Measurements from ENCODE around the gene BLTP3B. TPM values are rescaled to one million over a fixed set of nuclear protein-coding genes. Genes with fewer than 3 reads are reported as not detected.

The BLTP3B gene
- total and polyA plus RNA-seq, 7 donors, result 9.3 to 36.8 (median 22.4) TPM

GRCh38 chr12:100158535-100158934 lies 15.9 kb upstream of the BLTP3B start:
- H3K4me3 ChIP-seq, result no peak overlapping the region
- ATAC-seq (no peak), DNase-seq (no peak)
- intact Hi-C loops (cut with DNase I), result loop anchor here in 1 of 2 donors (5.0 kb wide), 1 partner anchor 34 kb away; no protein-coding TSS in a partner anchor
- no peaks in the 10 kb centered on the region for H3K36me3 ChIP-seq (ENCODE audit: insufficient read depth in 1 of 2, low read depth in 1 of 2)
- no peaks in the 10 kb centered on the region for H3K9me3 ChIP-seq
- H3K4me1 ChIP-seq, result no peaks in the 10 kb centered on the region
- no peaks in the 10 kb centered on the region for H3K27me3 ChIP-seq (ENCODE audit: insufficient read depth in 3 of 3, low read length in 2 of 3)
- TF ChIP-seq CTCF (IDR thresholded peaks at IDR 0.05), result no peak
- no peak overlapping the region for H3K27ac ChIP-seq
- 83 to 94% (median 83%) methylated on average over 4 of the region's 4 CpGs for WGBS, 3 donors

- H3K27me3 ChIP-seq (ENCODE audit: insufficient read depth in 3 of 3, low read length in 2 of 3), result no peaks in the 10 kb centered on the region
- intact Hi-C loops (cut with DNase I), result loop anchor here in 1 of 2 donors (5.0 kb wide), 1 partner anchor 35 kb away; no protein-coding TSS in a partner anchor
- TF ChIP-seq CTCF (IDR thresholded peaks at IDR 0.05), result no peak
- DNase-seq (no peak), ATAC-seq (no peak)
- 66 to 80% (median 76%) methylated on average over 8 of the region's 8 CpGs for WGBS, 3 donors
- H3K36me3 ChIP-seq (ENCODE audit: insufficient read depth in 1 of 2, low read depth in 1 of 2), result no peaks in the 10 kb centered on the region
- no peak overlapping the region for H3K4me3 ChIP-seq
- no peaks in the 10 kb centered on the region for H3K9me3 ChIP-seq
- no peaks in the 10 kb centered on the region for H3K4me1 ChIP-seq
- no peak overlapping the region for H3K27ac ChIP-seq
These were observed 14.8 kb upstream of the BLTP3B start for GRCh38 chr12:100157427-100157821.

DNA sequence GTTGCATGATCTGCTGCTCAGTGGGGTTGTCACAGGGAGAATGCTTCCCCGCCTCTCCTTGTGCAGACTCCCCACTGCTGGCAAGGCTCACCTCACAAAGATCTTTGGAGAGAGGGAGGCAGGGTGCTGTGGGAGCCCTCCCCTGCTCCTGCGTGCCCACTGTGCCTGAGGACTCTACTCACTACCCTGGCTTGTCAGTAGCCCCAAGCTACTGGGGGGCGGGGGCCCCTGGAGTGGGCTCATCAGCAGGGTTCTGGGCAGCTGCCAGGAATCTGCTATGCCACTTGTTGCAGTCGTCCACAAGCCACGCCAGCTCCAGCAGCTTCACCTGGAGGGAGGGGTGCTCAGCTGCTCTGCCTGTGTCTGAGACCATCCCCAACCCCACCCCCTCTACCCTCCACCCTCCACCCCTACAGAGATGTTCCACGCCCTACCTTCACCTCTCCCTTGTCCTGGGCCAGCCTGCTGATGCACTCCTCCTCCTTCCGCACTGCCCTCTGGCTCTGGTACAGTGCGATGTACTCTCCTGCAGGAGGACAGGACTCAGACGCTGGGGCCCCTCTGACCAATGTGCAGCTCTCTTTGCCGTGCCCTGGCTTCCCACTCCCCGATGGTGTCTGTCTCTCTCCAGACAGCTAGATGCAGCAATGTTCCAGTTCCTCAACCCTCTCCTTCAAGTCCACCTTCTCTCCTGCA lies 14.2 kb upstream of the BLTP3B start:
- H3K4me1 ChIP-seq, result no peaks in the 10 kb centered on the region
- 71 to 77% (median 77%) methylated on average over 8 to 11 of the region's 11 CpGs for WGBS, 3 donors
- no peak overlapping the region for H3K27ac ChIP-seq
- no peaks in the 10 kb centered on the region for H3K36me3 ChIP-seq (ENCODE audit: insufficient read depth in 1 of 2, low read depth in 1 of 2)
- DNase-seq, result no peak
- intact Hi-C loops (cut with DNase I), result loop anchor here in 1 of 2 donors (5.0 kb wide), 1 partner anchor 35 kb away; no protein-coding TSS in a partner anchor
- no peaks in the 10 kb centered on the region for H3K9me3 ChIP-seq
- H3K27me3 ChIP-seq (ENCODE audit: insufficient read depth in 3 of 3, low read length in 2 of 3), result no peaks in the 10 kb centered on the region
- no peak overlapping the region for H3K4me3 ChIP-seq
- ATAC-seq, result no peak
- no peak for TF ChIP-seq CTCF (IDR thresholded peaks at IDR 0.05)

DNA sequence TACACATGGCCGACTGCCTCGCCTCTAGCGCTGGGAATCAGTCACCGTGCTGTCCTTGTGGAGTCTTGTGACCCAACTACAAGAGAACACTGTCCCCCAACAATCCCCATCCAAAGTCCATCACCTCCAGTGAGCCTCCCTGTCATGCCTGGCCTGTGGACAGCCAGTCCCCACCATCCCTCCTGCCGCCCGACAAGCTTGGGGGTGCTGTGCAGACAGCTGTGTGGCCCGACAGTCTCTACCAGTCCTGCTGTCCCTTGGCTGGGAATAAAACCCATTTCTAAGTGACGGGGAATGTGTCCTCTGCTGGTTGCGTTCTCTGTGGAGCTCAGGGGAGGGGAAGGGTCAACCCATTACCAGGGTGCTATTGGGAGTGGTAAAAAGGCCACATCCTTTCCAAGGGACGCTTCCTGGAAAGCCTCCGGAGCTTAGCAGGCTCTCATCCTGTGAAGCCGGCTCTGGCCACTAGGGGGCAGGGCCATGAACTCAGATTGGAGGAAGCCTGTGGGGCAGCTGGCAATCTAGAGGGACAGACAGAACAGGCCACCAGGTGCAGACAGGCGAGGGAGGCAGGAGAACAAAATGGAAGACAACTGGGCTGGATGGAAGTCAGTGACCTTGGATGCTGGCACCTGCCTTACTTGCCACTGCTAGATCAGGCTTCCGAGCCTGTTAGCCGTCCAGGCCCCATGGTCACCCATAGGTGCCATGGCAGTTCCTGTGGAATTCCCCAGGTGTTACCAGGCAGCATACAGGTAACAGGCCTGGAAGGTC lies 12.0 kb upstream of the BLTP3B start:
- no peaks in the 10 kb centered on the region for H3K4me1 ChIP-seq
- no peaks in the 10 kb centered on the region for H3K36me3 ChIP-seq (ENCODE audit: insufficient read depth in 1 of 2, low read depth in 1 of 2)
- no peaks in the 10 kb centered on the region for H3K27me3 ChIP-seq (ENCODE audit: insufficient read depth in 3 of 3, low read length in 2 of 3)
- H3K9me3 ChIP-seq, result no peaks in the 10 kb centered on the region
- peak; percentile 67 for TF ChIP-seq CTCF (IDR thresholded peaks at IDR 0.05)
- intact Hi-C loops (cut with DNase I), result loop anchor here in 1 of 2 donors (5.0 kb wide), 1 partner anchor 38 kb away; no protein-coding TSS in a partner anchor
- no peak overlapping the region for H3K27ac ChIP-seq
- 71 to 76% (median 75%) methylated on average over 14 to 15 of the region's 15 CpGs for WGBS, 3 donors
- ATAC-seq (peak; percentile 47 to 84 (median 74)), DNase-seq (peak; percentile 68 to 81)
- no peak overlapping the region for H3K4me3 ChIP-seq

Data from psoas muscle (tissue), 8 donors.